Stimulated activated CD8-positive, alpha-beta memory T cell treated with anti-CD3 and anti-CD28 coated beads, Interleukin-2, amount 100 ng/mL, for 48 hours (primary cell): ENCODE data around the gene NT5E.
"Not testable (repeated sequence)": the region's sequence is repeated elsewhere in the genome, so short reads cannot be mapped to it uniquely, and the experiment has no call there.

Experiments used
- DNase-seq, 2 donors: peaks; one replicate each; pipeline ENCODE4 v3.0.0-alpha.2; 2020; ENCODE audit warnings: low read depth in 2 of 2

NT5E gene

GRCh38 chr6:85449818-85450759, at the start of gene NT5E:
NT5E (plus strand) TSS chr6:85450083; CDS start chr6:85450140, 57 bp downstream.
- peak; percentile 46 to 47 for DNase-seq

- DNase-seq = no peak
Measured at GRCh38 chr6:85400331-85400730, 49.6 kb upstream of the NT5E start.

GRCh38 chr6:85401186-85402021, 48.5 kb upstream of the NT5E start:
- DNase-seq = no peak

- DNase-seq = no peak
Measured at GRCh38 chr6:85402071-85402470, 47.8 kb upstream of the NT5E start.

GRCh38 chr6:85402922-85403321, 47.0 kb upstream of the NT5E start:
- no peak for DNase-seq

- DNase-seq = no peak
Measured at GRCh38 chr6:85403331-85404015, 46.4 kb upstream of the NT5E start.

- not testable (repeated sequence) for DNase-seq
Measured at GRCh38 chr6:85404016-85404563, 45.8 kb upstream of the NT5E start.

- DNase-seq = no peak
Measured at GRCh38 chr6:85404564-85405174, 45.2 kb upstream of the NT5E start.

GRCh38 chr6:85405175-85405852, 44.6 kb upstream of the NT5E start:
- DNase-seq = no peak

- DNase-seq = no peak
Measured at GRCh38 chr6:85405853-85406198, 44.1 kb upstream of the NT5E start.

GRCh38 chr6:85406641-85407075, 43.2 kb upstream of the NT5E start:
- DNase-seq = no peak

GRCh38 chr6:85408039-85408438, 41.8 kb upstream of the NT5E start:
- no peak for DNase-seq

- DNase-seq = no peak
Measured at GRCh38 chr6:85412911-85413430, 36.9 kb upstream of the NT5E start.

GRCh38 chr6:85416049-85416448, 33.8 kb upstream of the NT5E start:
- no peak for DNase-seq

- no peak for DNase-seq
Measured at GRCh38 chr6:85416766-85417165, 33.1 kb upstream of the NT5E start.

GRCh38 chr6:85417336-85417735, 32.5 kb upstream of the NT5E start:
- DNase-seq = no peak

GRCh38 chr6:85418059-85418458, 31.8 kb upstream of the NT5E start:
- no peak for DNase-seq

- DNase-seq = no peak
Measured at GRCh38 chr6:85419046-85419759, 30.7 kb upstream of the NT5E start.

GRCh38 chr6:85420551-85420950, 29.3 kb upstream of the NT5E start:
- DNase-seq = no peak

- DNase-seq = no peak
Measured at GRCh38 chr6:85421181-85421580, 28.7 kb upstream of the NT5E start.
